ENCODE results near the gene SPINK5. TPM values are rescaled to one million over a fixed set of nuclear protein-coding genes. Genes with fewer than 3 reads are reported as not detected.
A peak's percentile ranks its signal among the peaks of the same experiment; 100 is the strongest.

The SPINK5 gene
- total RNA-seq, 1 experiment from 2014 or later: not detected

DNA sequence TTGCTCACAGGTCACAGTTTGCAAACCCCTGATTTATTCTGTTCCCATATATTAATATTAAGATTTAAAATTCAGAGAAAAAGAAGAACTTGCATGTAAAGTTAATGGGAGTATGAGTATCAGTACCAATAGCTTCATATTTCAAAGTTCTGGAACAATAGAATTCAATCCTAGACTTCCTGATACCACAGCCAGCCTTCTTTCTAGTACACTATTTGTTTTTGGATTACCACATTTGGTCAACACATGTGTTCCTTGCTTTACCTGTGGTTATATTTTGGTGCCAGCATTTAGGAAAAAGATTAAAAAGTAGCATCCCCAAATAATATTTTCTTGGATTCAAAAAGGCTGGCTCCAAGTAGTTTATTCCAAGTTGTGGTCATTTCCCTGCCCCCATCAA lies 49.5 kb downstream of the SPINK5 start:
- no peak overlapping the region for H3K27ac ChIP-seq (ENCODE audit: low read depth, low read length, poor library complexity, severe bottlenecking)
- intact Hi-C loops (cut with micrococcal nuclease; ENCODE audit: unreplicated experiment): no loop called here
- H3K4me3 ChIP-seq (ENCODE audit: low read depth, low read length, poor library complexity, severe bottlenecking): no peak overlapping the region
- DNase-seq (ENCODE audit: low spot score): no peak
- no peaks in the 10 kb centered on the region for H3K36me3 ChIP-seq (ENCODE audit: insufficient read depth, low read length, poor library complexity, severe bottlenecking)
- no peaks in the 10 kb centered on the region for H3K9me3 ChIP-seq (ENCODE audit: low read depth, low read length, poor library complexity, severe bottlenecking)
- no peak for TF ChIP-seq EZH2 (IDR thresholded peaks at IDR 0.05; ENCODE audit: borderline replicate concordance, low read depth, low read length, poor library complexity, severe bottlenecking)
- TF ChIP-seq, protein P1, sequence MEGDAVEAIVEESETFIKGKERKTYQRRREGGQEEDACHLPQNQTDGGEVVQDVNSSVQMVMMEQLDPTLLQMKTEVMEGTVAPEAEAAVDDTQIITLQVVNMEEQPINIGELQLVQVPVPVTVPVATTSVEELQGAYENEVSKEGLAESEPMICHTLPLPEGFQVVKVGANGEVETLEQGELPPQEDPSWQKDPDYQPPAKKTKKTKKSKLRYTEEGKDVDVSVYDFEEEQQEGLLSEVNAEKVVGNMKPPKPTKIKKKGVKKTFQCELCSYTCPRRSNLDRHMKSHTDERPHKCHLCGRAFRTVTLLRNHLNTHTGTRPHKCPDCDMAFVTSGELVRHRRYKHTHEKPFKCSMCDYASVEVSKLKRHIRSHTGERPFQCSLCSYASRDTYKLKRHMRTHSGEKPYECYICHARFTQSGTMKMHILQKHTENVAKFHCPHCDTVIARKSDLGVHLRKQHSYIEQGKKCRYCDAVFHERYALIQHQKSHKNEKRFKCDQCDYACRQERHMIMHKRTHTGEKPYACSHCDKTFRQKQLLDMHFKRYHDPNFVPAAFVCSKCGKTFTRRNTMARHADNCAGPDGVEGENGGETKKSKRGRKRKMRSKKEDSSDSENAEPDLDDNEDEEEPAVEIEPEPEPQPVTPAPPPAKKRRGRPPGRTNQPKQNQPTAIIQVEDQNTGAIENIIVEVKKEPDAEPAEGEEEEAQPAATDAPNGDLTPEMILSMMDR (conservative IDR thresholded peaks at IDR 0.05; ENCODE audit: low read depth, low read length): no peak
- no TSS peak for BruUV-seq (replicated peaks)
- no peaks in the 10 kb centered on the region for H3K4me1 ChIP-seq (ENCODE audit: insufficient read depth, low read length, poor library complexity, severe bottlenecking)
- H3K27me3 ChIP-seq (replicated peaks; ENCODE audit: insufficient read depth, low read depth, low read length, poor library complexity): peaks cover 45% of the 10 kb centered on the region
- CTCF ChIA-PET: no interaction called here
- POLR2A ChIA-PET (ENCODE audit: low non-redundant PET): interaction anchor here (0.6 kb wide), 1 partner anchor 1238 kb away, joined by 3 read pairs; no protein-coding TSS in a partner anchor

DNA sequence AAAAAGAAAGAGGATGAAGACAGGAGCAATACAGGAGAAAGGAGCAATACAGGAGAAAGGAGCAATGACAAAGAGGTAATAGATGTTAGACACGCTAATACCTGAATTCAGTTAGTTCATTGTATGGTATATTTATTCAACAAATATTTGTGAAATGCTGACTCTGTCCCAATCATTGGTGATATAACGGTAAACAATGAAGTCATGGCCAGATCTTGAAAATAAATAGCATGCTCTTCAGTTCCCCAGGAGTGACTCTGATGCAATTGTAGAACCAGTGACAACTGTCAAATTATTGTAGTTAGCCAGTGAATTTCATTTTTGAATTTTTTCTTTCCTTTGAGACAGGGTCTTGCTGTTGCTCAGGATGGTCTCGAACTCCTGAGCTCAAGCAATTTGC lies 56.5 kb downstream of the SPINK5 start:
- BruUV-seq (replicated peaks): no TSS peak

DNA sequence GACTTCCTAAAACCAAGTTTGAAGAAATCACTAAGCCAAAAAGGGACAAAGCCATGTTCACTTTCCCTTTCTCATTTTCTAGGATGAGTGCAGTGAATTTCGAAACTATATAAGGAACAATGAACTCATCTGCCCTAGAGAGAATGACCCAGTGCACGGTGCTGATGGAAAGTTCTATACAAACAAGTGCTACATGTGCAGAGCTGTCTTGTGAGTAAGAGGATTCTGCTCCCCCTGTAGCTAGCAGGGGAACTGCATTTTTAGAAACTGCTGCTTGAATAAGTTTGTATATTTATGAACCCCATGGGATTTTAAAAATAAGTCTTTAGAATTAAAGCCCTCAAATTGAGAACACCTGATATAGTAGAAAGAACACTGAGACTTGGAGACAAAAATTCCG lies 61.9 kb downstream of the SPINK5 start:
- Histone ChIP-seq H3K36me3 (ENCODE audit: insufficient read depth, low read length, poor library complexity, severe bottlenecking) (no peaks in the 10 kb centered on the region), H3K27ac (ENCODE audit: low read depth, low read length, poor library complexity, severe bottlenecking) (no peak overlapping the region), H3K9me3 (ENCODE audit: low read depth, low read length, poor library complexity, severe bottlenecking) (no peaks in the 10 kb centered on the region), H3K4me3 (ENCODE audit: low read depth, low read length, poor library complexity, severe bottlenecking) (no peak overlapping the region), H3K4me1 (ENCODE audit: insufficient read depth, low read length, poor library complexity, severe bottlenecking) (no peaks in the 10 kb centered on the region), H3K27me3 (replicated peaks; ENCODE audit: insufficient read depth, low read depth, low read length, poor library complexity) (peaks cover 12% of the 10 kb centered on the region)
- TF ChIP-seq EZH2 (IDR thresholded peaks at IDR 0.05; ENCODE audit: borderline replicate concordance, low read depth, low read length, poor library complexity, severe bottlenecking): no peak
- TF ChIP-seq, protein P1 (conservative IDR thresholded peaks at IDR 0.05; ENCODE audit: low read depth, low read length): no peak; the same call in 1 of the 2 replicates
- DNase-seq (ENCODE audit: low spot score): peak; percentile 33
- ChIA-PET POLR2A (ENCODE audit: low non-redundant PET) (no interaction called here), CTCF (no interaction called here)
- intact Hi-C loops (cut with micrococcal nuclease; ENCODE audit: unreplicated experiment): no loop called here
- BruUV-seq (replicated peaks): no TSS peak

More for the DNA sequence above, 56.5 kb downstream of the SPINK5 start:
- TF ChIP-seq, protein P1 (conservative IDR thresholded peaks at IDR 0.05; ENCODE audit: low read depth, low read length): no peak
- TF ChIP-seq EZH2 (IDR thresholded peaks at IDR 0.05; ENCODE audit: borderline replicate concordance, low read depth, low read length, poor library complexity, severe bottlenecking): no peak
- no peak for DNase-seq (ENCODE audit: low spot score)
- no peak overlapping the region for H3K27ac ChIP-seq (ENCODE audit: low read depth, low read length, poor library complexity, severe bottlenecking)
- no peak overlapping the region for H3K4me3 ChIP-seq (ENCODE audit: low read depth, low read length, poor library complexity, severe bottlenecking)
- ChIA-PET POLR2A (ENCODE audit: low non-redundant PET) (no interaction called here), CTCF (no interaction called here)
- no peaks in the 10 kb centered on the region for H3K36me3 ChIP-seq (ENCODE audit: insufficient read depth, low read length, poor library complexity, severe bottlenecking)
- intact Hi-C loops (cut with micrococcal nuclease; ENCODE audit: unreplicated experiment): loop anchor here (2.0 kb wide), 1 partner anchor 172 kb away; no protein-coding TSS in a partner anchor
- H3K4me1 ChIP-seq (ENCODE audit: insufficient read depth, low read length, poor library complexity, severe bottlenecking): no peaks in the 10 kb centered on the region
- no peaks in the 10 kb centered on the region for H3K9me3 ChIP-seq (ENCODE audit: low read depth, low read length, poor library complexity, severe bottlenecking)
- peaks cover 17% of the 10 kb centered on the region for H3K27me3 ChIP-seq (replicated peaks; ENCODE audit: insufficient read depth, low read depth, low read length, poor library complexity)

All from A673 (cell line).